ENCODE data around the gene NUMA1. TPM values are rescaled to one million over a fixed set of nuclear protein-coding genes. Genes with fewer than 3 reads are reported as not detected.

The NUMA1 gene
- total and polyA plus RNA-seq, 9 donors: 118 to 197 (median 166) TPM

GRCh38 chr11:72120930-72121329 lies 40.6 kb upstream of the NUMA1 start:
- WGBS (ENCODE audit: insufficient coverage): 63% methylated on average over 2 of the region's 2 CpGs

GRCh38 chr11:72119198-72119597 lies 38.9 kb upstream of the NUMA1 start:
- WGBS (ENCODE audit: insufficient coverage): no CpG with 5 or more reads among the region's 6 CpGs

More at GRCh38 chr11:72120930-72121329, 40.6 kb upstream of the NUMA1 start:
- Histone ChIP-seq H3K4me3 (ENCODE audit: low read length) (no peak overlapping the region), H3K9me3 (replicated peaks; ENCODE audit: control insufficient read depth, low read depth, low read length) (no peaks in the 10 kb centered on the region), H3K36me3 (ENCODE audit: control insufficient read depth, insufficient read depth, low read length) (no peaks in the 10 kb centered on the region), H3K27ac (ENCODE audit: low read length) (no peak overlapping the region), H3K27me3 (ENCODE audit: control insufficient read depth, insufficient read depth, low read length) (peaks cover 22% of the 10 kb centered on the region), H3K4me1 (ENCODE audit: control insufficient read depth, insufficient read depth, low read length) (no peaks in the 10 kb centered on the region)
- DNase-seq: no peak

GRCh38 chr11:72116019-72116755 lies 35.8 kb upstream of the NUMA1 start:
- Histone ChIP-seq H3K27me3 (ENCODE audit: control insufficient read depth, insufficient read depth, low read length) (peaks cover 25% of the 10 kb centered on the region), H3K9me3 (replicated peaks; ENCODE audit: control insufficient read depth, low read depth, low read length) (no peaks in the 10 kb centered on the region), H3K4me3 (ENCODE audit: low read length) (no peak overlapping the region), H3K27ac (ENCODE audit: low read length) (no peak overlapping the region), H3K4me1 (ENCODE audit: control insufficient read depth, insufficient read depth, low read length) (peaks cover 13% of the 10 kb centered on the region), H3K36me3 (ENCODE audit: control insufficient read depth, insufficient read depth, low read length) (no peaks in the 10 kb centered on the region)
- DNase-seq: no peak
- WGBS (ENCODE audit: insufficient coverage): 91% methylated on average over 4 of the region's 6 CpGs

More at GRCh38 chr11:72119198-72119597, 38.9 kb upstream of the NUMA1 start:
- no peaks in the 10 kb centered on the region for H3K4me1 ChIP-seq (ENCODE audit: control insufficient read depth, insufficient read depth, low read length)
- no peaks in the 10 kb centered on the region for H3K36me3 ChIP-seq (ENCODE audit: control insufficient read depth, insufficient read depth, low read length)
- H3K27ac ChIP-seq (ENCODE audit: low read length): no peak overlapping the region
- no peak overlapping the region for H3K4me3 ChIP-seq (ENCODE audit: low read length)
- peaks cover 25% of the 10 kb centered on the region for H3K27me3 ChIP-seq (ENCODE audit: control insufficient read depth, insufficient read depth, low read length)
- no peak for DNase-seq
- no peaks in the 10 kb centered on the region for H3K9me3 ChIP-seq (replicated peaks; ENCODE audit: control insufficient read depth, low read depth, low read length)

- H3K4me1 ChIP-seq (ENCODE audit: control insufficient read depth, insufficient read depth, low read length): peaks cover 13% of the 10 kb centered on the region
- no peak for DNase-seq
- no peak overlapping the region for H3K4me3 ChIP-seq (ENCODE audit: low read length)
- no peaks in the 10 kb centered on the region for H3K9me3 ChIP-seq (replicated peaks; ENCODE audit: control insufficient read depth, low read depth, low read length)
- H3K27me3 ChIP-seq (ENCODE audit: control insufficient read depth, insufficient read depth, low read length): peaks cover 20% of the 10 kb centered on the region
- 100% methylated on average over 1 of the region's 1 CpG for WGBS (ENCODE audit: insufficient coverage)
- H3K27ac ChIP-seq (ENCODE audit: low read length): no peak overlapping the region
- H3K36me3 ChIP-seq (ENCODE audit: control insufficient read depth, insufficient read depth, low read length): peaks cover 11% of the 10 kb centered on the region
These were observed 34.2 kb upstream of the NUMA1 start for GRCh38 chr11:72114570-72114969.

GRCh38 chr11:72112978-72113808 lies 32.9 kb upstream of the NUMA1 start:
- Histone ChIP-seq H3K9me3 (replicated peaks; ENCODE audit: control insufficient read depth, low read depth, low read length) (no peaks in the 10 kb centered on the region), H3K36me3 (ENCODE audit: control insufficient read depth, insufficient read depth, low read length) (peaks cover 20% of the 10 kb centered on the region), H3K27me3 (ENCODE audit: control insufficient read depth, insufficient read depth, low read length) (peaks cover 13% of the 10 kb centered on the region), H3K4me1 (ENCODE audit: control insufficient read depth, insufficient read depth, low read length) (peaks cover 13% of the 10 kb centered on the region), H3K4me3 (ENCODE audit: low read length) (peak overlapping the region; percentile 91), H3K27ac (ENCODE audit: low read length) (peak overlapping the region; percentile 100)
- no peak for DNase-seq
- WGBS (ENCODE audit: insufficient coverage): 67% methylated on average over 6 of the region's 9 CpGs

GRCh38 chr11:72112143-72112977 lies 32.0 kb upstream of the NUMA1 start, which contains the start of gene ANAPC15:
Gene ANAPC15, minus strand, starts transcription at chr11:72112695. Its CDS starts 1,419 bp downstream, at chr11:72111276.
- H3K9me3 ChIP-seq (replicated peaks; ENCODE audit: control insufficient read depth, low read depth, low read length): no peaks in the 10 kb centered on the region
- H3K4me1 ChIP-seq (ENCODE audit: control insufficient read depth, insufficient read depth, low read length): peaks cover 13% of the 10 kb centered on the region
- peaks cover 10% of the 10 kb centered on the region for H3K27me3 ChIP-seq (ENCODE audit: control insufficient read depth, insufficient read depth, low read length)
- DNase-seq: peak; percentile 100
- H3K36me3 ChIP-seq (ENCODE audit: control insufficient read depth, insufficient read depth, low read length): peaks cover 24% of the 10 kb centered on the region
- H3K4me3 ChIP-seq (ENCODE audit: low read length): peak within 1 kb of the TSS; percentile 91
- WGBS (ENCODE audit: insufficient coverage): under 1% methylated on average over 49 of the region's 49 CpGs
- H3K27ac ChIP-seq (ENCODE audit: low read length): peak within 1 kb of the TSS; percentile 100

- H3K4me1 ChIP-seq (ENCODE audit: control insufficient read depth, insufficient read depth, low read length): peaks cover 13% of the 10 kb centered on the region
- H3K4me3 ChIP-seq (ENCODE audit: low read length): peak overlapping the region; percentile 91
- H3K9me3 ChIP-seq (replicated peaks; ENCODE audit: control insufficient read depth, low read depth, low read length): no peaks in the 10 kb centered on the region
- H3K36me3 ChIP-seq (ENCODE audit: control insufficient read depth, insufficient read depth, low read length): peaks cover 24% of the 10 kb centered on the region
- peak overlapping the region; percentile 100 for H3K27ac ChIP-seq (ENCODE audit: low read length)
- 7% methylated on average over 8 of the region's 10 CpGs for WGBS (ENCODE audit: insufficient coverage)
- H3K27me3 ChIP-seq (ENCODE audit: control insufficient read depth, insufficient read depth, low read length): peaks cover 2% of the 10 kb centered on the region
- DNase-seq: peak; percentile 48
These were observed 31.2 kb upstream of the NUMA1 start for GRCh38 chr11:72111300-72112142.

- Histone ChIP-seq H3K4me3 (ENCODE audit: low read length) (no peak within 1 kb of the TSS), H3K27ac (ENCODE audit: low read length) (no peak within 1 kb of the TSS), H3K4me1 (ENCODE audit: control insufficient read depth, insufficient read depth, low read length) (peaks cover 15% of the 10 kb centered on the region), H3K36me3 (ENCODE audit: control insufficient read depth, insufficient read depth, low read length) (peaks cover 28% of the 10 kb centered on the region), H3K27me3 (ENCODE audit: control insufficient read depth, insufficient read depth, low read length) (no peaks in the 10 kb centered on the region), H3K9me3 (replicated peaks; ENCODE audit: control insufficient read depth, low read depth, low read length) (no peaks in the 10 kb centered on the region)
- no peak for DNase-seq
- 96% methylated on average over 12 of the region's 14 CpGs for WGBS (ENCODE audit: insufficient coverage)
These were observed 25.5 kb upstream of the NUMA1 start, which contains the start of gene TOMT for GRCh38 chr11:72105888-72106287. Gene TOMT, plus strand, starts transcription at chr11:72105924. Its CDS starts 28 bp downstream, at chr11:72105952.

GRCh38 chr11:72103754-72104167 lies 23.4 kb upstream of the NUMA1 start:
- H3K9me3 ChIP-seq (replicated peaks; ENCODE audit: control insufficient read depth, low read depth, low read length): no peaks in the 10 kb centered on the region
- 50% methylated on average over 3 of the region's 11 CpGs for WGBS (ENCODE audit: insufficient coverage)
- peak overlapping the region; percentile 88 for H3K27ac ChIP-seq (ENCODE audit: low read length)
- H3K4me3 ChIP-seq (ENCODE audit: low read length): peak overlapping the region; percentile 38
- H3K27me3 ChIP-seq (ENCODE audit: control insufficient read depth, insufficient read depth, low read length): no peaks in the 10 kb centered on the region
- peaks cover 18% of the 10 kb centered on the region for H3K4me1 ChIP-seq (ENCODE audit: control insufficient read depth, insufficient read depth, low read length)
- peaks cover 30% of the 10 kb centered on the region for H3K36me3 ChIP-seq (ENCODE audit: control insufficient read depth, insufficient read depth, low read length)
- no peak for DNase-seq

Measured in muscle of leg (tissue), 11 donors.